Mucosa of rectum (tissue), 2 donors: Measurements from ENCODE around the gene HACD2.

ENCODE experiments used
- H3K27ac ChIP-seq, 2 donors: one replicate each; pipeline ENCODE4 v1.7.0; 2013; ENCODE audit warnings: inconsistent platforms in 2 of 2, low read depth in 2 of 2, low read length in 2 of 2
- H3K27me3 ChIP-seq, 2 donors: one replicate each; pipeline ENCODE4 v1.7.0; 2013; ENCODE audit warnings: low read length in 2 of 2; ENCODE audit not compliant: control insufficient read depth in 2 of 2, insufficient read depth in 2 of 2
- H3K36me3 ChIP-seq, 2 donors: one replicate each; pipeline ENCODE4 v1.7.0; 2013; ENCODE audit warnings: low read length in 2 of 2; ENCODE audit not compliant: control insufficient read depth in 2 of 2, insufficient read depth in 2 of 2
- H3K4me1 ChIP-seq, 2 donors: one replicate each; pipeline ENCODE4 v1.7.0; 2013; ENCODE audit warnings: low read length in 2 of 2, mild to moderate bottlenecking in 1 of 2; ENCODE audit not compliant: control insufficient read depth in 2 of 2, insufficient read depth in 2 of 2
- H3K4me3 ChIP-seq, 2 donors: one replicate each; pipeline ENCODE4 v1.7.0; 2013; ENCODE audit warnings: low read length in 2 of 2
- H3K9ac ChIP-seq, 2 donors: one replicate each; pipeline ENCODE4 v1.7.0; 2013; ENCODE audit warnings: low read length in 2 of 2, low read depth in 1 of 2, mild to moderate bottlenecking in 1 of 2
- H3K9me3 ChIP-seq, 2 donors: one replicate each; pipeline ENCODE4 v1.7.0; 2013; ENCODE audit warnings: low read length in 2 of 2; ENCODE audit not compliant: control insufficient read depth in 2 of 2
- donor health status: healthy.
- donor health status: Normal muscosa, but diverticular disease.

HACD2 gene

GRCh38 chr3:123624302-123624701 lies 39.4 kb upstream of the HACD2 start:
- Histone ChIP-seq H3K9me3 (no peaks in the 10 kb centered on the region), H3K36me3 (peaks cover 6 to 25% of the 10 kb centered on the region in 2 donors), H3K27ac (no peak overlapping the region), H3K4me1 (no peaks in the 10 kb centered on the region), H3K9ac (no peak overlapping the region), H3K27me3 (no peaks in the 10 kb centered on the region), H3K4me3 (no peak overlapping the region)

GRCh38 chr3:123623346-123623880 lies 38.6 kb upstream of the HACD2 start:
- Histone ChIP-seq H3K27ac (no peak overlapping the region), H3K9ac (no peak overlapping the region), H3K9me3 (no peaks in the 10 kb centered on the region), H3K36me3 (peaks cover 3 to 18% of the 10 kb centered on the region in 2 donors), H3K27me3 (no peaks in the 10 kb centered on the region), H3K4me1 (peaks cover 0 to under 1% of the 10 kb centered on the region in 2 donors), H3K4me3 (no peak overlapping the region)

GRCh38 chr3:123622766-123623165 lies 37.9 kb upstream of the HACD2 start:
- H3K9me3 ChIP-seq, result no peaks in the 10 kb centered on the region
- H3K36me3 ChIP-seq, result peaks cover 3 to 18% of the 10 kb centered on the region in 2 donors
- H3K27ac ChIP-seq, result no peak overlapping the region
- H3K4me1 ChIP-seq, result peaks cover 0 to 2% of the 10 kb centered on the region in 2 donors
- no peak overlapping the region for H3K9ac ChIP-seq
- H3K4me3 ChIP-seq, result no peak overlapping the region
- no peaks in the 10 kb centered on the region for H3K27me3 ChIP-seq

- no peak overlapping the region for H3K9ac ChIP-seq
Measured at GRCh38 chr3:123621850-123622189, 37.0 kb upstream of the HACD2 start.

GRCh38 chr3:123621186-123621849 lies 36.5 kb upstream of the HACD2 start:
- Histone ChIP-seq H3K4me1 (peaks cover 0 to 2% of the 10 kb centered on the region in 2 donors), H3K9me3 (no peaks in the 10 kb centered on the region), H3K27me3 (no peaks in the 10 kb centered on the region), H3K4me3 (no peak overlapping the region), H3K27ac (peak overlapping the region; percentile 9 to 12), H3K9ac (no peak overlapping the region), H3K36me3 (peaks cover 3 to 10% of the 10 kb centered on the region in 2 donors)

More at GRCh38 chr3:123621850-123622189, 37.0 kb upstream of the HACD2 start:
- Histone ChIP-seq H3K36me3 (peaks cover 3 to 15% of the 10 kb centered on the region in 2 donors), H3K9me3 (no peaks in the 10 kb centered on the region), H3K4me1 (peaks cover 0 to 2% of the 10 kb centered on the region in 2 donors), H3K27me3 (no peaks in the 10 kb centered on the region), H3K4me3 (no peak overlapping the region), H3K27ac (peak overlapping the region in 1 of 2 donors; percentile 12)

GRCh38 chr3:123620343-123620742 lies 35.5 kb upstream of the HACD2 start:
- Histone ChIP-seq H3K4me1 (peaks cover 0 to 2% of the 10 kb centered on the region in 2 donors), H3K4me3 (peak overlapping the region in 1 of 2 donors; percentile 58), H3K27ac (peak overlapping the region; percentile 62 to 79)

GRCh38 chr3:123618768-123619484 lies 34.1 kb upstream of the HACD2 start:
- Histone ChIP-seq H3K27me3 (no peaks in the 10 kb centered on the region), H3K4me3 (peak overlapping the region in 1 of 2 donors; percentile 51), H3K9ac (peak overlapping the region; percentile 0 to 29), H3K27ac (peak overlapping the region; percentile 21 to 49), H3K36me3 (peaks cover 2 to 7% of the 10 kb centered on the region in 2 donors), H3K9me3 (no peaks in the 10 kb centered on the region), H3K4me1 (peaks cover 0 to 2% of the 10 kb centered on the region in 2 donors)

More at GRCh38 chr3:123620343-123620742, 35.5 kb upstream of the HACD2 start:
- no peaks in the 10 kb centered on the region for H3K9me3 ChIP-seq
- H3K36me3 ChIP-seq, result peaks cover 3 to 8% of the 10 kb centered on the region in 2 donors
- no peak overlapping the region for H3K9ac ChIP-seq
- H3K27me3 ChIP-seq, result no peaks in the 10 kb centered on the region

- Histone ChIP-seq H3K27me3 (no peaks in the 10 kb centered on the region), H3K36me3 (peaks cover 6 to 12% of the 10 kb centered on the region in 2 donors), H3K27ac (peak overlapping the region; percentile 21 to 49), H3K9ac (peak overlapping the region in 1 of 2 donors; percentile 29), H3K9me3 (no peaks in the 10 kb centered on the region), H3K4me1 (peaks cover 0 to 2% of the 10 kb centered on the region in 2 donors), H3K4me3 (peak overlapping the region in 1 of 2 donors; percentile 51)
Measured at GRCh38 chr3:123618076-123618708, 33.3 kb upstream of the HACD2 start.

GRCh38 chr3:123616593-123616992 lies 31.7 kb upstream of the HACD2 start:
- Histone ChIP-seq H3K4me1 (peaks cover 0 to 2% of the 10 kb centered on the region in 2 donors), H3K4me3 (no peak overlapping the region), H3K36me3 (peaks cover 13 to 15% of the 10 kb centered on the region in 2 donors), H3K9ac (no peak overlapping the region), H3K27me3 (no peaks in the 10 kb centered on the region), H3K27ac (no peak overlapping the region), H3K9me3 (no peaks in the 10 kb centered on the region)

- H3K4me1 ChIP-seq, result peaks cover 0 to 2% of the 10 kb centered on the region in 2 donors
- H3K9me3 ChIP-seq, result no peaks in the 10 kb centered on the region
- H3K27ac ChIP-seq, result no peak overlapping the region
- H3K9ac ChIP-seq, result no peak overlapping the region
- no peaks in the 10 kb centered on the region for H3K27me3 ChIP-seq
- peaks cover 13 to 20% of the 10 kb centered on the region in 2 donors for H3K36me3 ChIP-seq
- H3K4me3 ChIP-seq, result no peak overlapping the region
Measured at GRCh38 chr3:123613543-123613942, 28.7 kb upstream of the HACD2 start.
